OCI-LY1 (cell line): Measurements from ENCODE around the gene MACIR.

Source experiments
- EZH2 ChIP-seq: fragments of 200-600 bp; sonication (generic), shearing (Covaris generic); IDR thresholded peaks from 2 replicates; pipeline ENCODE4 v1.8.0; 2017; ENCODE audit warnings: borderline replicate concordance, mixed run types, mild to moderate bottlenecking, antibody characterized with exemption, low read length, moderate library complexity, mixed read lengths
- TF ChIP-seq, protein P1 (sequence below): fragments of 200-600 bp; sonication (generic), shearing (Covaris generic); IDR thresholded peaks from 2 replicates; pipeline ENCODE4 v1.5.1; 2017; ENCODE audit warnings: mild to moderate bottlenecking, antibody characterized with exemption, low read length, moderate library complexity, mixed read lengths

- TF ChIP-seq, protein P1, sequence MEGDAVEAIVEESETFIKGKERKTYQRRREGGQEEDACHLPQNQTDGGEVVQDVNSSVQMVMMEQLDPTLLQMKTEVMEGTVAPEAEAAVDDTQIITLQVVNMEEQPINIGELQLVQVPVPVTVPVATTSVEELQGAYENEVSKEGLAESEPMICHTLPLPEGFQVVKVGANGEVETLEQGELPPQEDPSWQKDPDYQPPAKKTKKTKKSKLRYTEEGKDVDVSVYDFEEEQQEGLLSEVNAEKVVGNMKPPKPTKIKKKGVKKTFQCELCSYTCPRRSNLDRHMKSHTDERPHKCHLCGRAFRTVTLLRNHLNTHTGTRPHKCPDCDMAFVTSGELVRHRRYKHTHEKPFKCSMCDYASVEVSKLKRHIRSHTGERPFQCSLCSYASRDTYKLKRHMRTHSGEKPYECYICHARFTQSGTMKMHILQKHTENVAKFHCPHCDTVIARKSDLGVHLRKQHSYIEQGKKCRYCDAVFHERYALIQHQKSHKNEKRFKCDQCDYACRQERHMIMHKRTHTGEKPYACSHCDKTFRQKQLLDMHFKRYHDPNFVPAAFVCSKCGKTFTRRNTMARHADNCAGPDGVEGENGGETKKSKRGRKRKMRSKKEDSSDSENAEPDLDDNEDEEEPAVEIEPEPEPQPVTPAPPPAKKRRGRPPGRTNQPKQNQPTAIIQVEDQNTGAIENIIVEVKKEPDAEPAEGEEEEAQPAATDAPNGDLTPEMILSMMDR: no peak
- TF ChIP-seq EZH2: no peak
These were observed 42.4 kb upstream of the MACIR start for GRCh38 chr5:103216137-103216536.
